HG03066 (cell line): ENCODE results near the gene C9orf152.
"Not testable (repeated sequence)": the region's sequence is repeated elsewhere in the genome, so short reads cannot be mapped to it uniquely, and the experiment has no call there.

Experiments used
- ATAC-seq: cut with Tn5 transposase; IDR thresholded peaks from one replicate; pipeline ENCODE4 v1.9.1; 2021; ENCODE audit warnings: low read depth; ENCODE audit not compliant: unreplicated experiment

C9orf152 gene, protein sequence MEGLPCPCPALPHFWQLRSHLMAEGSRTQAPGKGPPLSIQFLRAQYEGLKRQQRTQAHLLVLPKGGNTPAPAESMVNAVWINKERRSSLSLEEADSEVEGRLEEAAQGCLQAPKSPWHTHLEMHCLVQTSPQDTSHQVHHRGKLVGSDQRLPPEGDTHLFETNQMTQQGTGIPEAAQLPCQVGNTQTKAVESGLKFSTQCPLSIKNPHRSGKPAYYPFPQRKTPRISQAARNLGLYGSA

DNA sequence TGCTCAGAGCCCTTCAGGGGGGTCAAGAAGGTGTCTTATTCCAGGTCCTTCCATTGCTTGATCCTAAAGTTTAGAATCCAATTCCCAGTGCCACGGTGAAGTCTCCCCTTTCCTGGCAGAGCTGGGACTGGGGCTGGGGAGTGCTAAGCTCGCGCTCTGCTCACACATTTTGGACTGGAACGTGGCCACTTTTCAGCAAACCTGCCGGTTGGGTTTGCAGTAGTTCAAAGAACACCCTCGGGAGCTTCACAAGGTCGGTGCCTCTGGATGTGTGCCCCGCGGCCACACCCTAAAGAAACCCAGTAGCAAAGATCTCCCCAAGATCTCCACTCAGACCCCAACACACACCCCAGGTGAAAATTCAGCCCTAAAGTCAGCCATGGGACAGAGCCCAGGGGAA is at the start of gene C9orf152:
TSS of gene C9orf152 (minus strand) at position 129 of the 400 bp plus-strand sequence. CDS start 580 bp downstream, outside the sequence.
- no peak for ATAC-seq

DNA sequence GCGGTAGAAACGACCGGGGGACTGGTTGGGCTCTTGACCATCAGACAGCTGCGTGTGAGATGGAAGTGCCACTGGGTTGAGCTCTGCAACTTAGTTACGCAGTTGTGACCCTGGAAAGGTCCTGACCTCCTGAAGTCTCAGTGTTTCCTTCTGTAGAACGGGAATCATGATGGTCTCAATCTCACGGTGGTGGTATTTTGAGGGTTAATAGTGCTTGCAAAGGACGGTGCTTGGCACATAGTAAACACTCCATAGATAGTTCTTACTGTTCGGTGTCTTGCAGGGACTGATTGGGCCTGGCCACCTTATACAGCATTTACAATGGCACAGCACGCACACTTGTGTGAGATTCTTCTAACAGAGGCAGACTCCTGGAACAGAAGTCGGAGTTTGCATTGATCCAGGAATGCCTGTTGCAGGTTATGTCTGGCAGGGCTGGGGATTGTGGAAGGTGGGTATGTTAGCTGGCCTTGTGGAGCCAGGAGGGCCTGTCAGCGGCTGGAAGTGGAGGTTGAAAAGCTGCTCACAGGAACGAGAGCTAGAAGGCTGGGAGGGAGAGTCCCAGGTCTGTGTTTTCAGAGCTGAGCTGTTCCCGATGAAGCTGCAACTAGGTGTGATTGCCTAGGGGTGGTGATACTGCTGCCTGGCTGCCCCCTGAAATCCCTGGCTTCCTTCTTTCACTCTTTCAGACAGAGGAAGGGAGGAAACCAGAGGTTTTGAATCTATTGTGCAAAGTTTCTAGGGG is 49.3 kb upstream of the C9orf152 start:
- ATAC-seq, result peak; percentile 3

DNA sequence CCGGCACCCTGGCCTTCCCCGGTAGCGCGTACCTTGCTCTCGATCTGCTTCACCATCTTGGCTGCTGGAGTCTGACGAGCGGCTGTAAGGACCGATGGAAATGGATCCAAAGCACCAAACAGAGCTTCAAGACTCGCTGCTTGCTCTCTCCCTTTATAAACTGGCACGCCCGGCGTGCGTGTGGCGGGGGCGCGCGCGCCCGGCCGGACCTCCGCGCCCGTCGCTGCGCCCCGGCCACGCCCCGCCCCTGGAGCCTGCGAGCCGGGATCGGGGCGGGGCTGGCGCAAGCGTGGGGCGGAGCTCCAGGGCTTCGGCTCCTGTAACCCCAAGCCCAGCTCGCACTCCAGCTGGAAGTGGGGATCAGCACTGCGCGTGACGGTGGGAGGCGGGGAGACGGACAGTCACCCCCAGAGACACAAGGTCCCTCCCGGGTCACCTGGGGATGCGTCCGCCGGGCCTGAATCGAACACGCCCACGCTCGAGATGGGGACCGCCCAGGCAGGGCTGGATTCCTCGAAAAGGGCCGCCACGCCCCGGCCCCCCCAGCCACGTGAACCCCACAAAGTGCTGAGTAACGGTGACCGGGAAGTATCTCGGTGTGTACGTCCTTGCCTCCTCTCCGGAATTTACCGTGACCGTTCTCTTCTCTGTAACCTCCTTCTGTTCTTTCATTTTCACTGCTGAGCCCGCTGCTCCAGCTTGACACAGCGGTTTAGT is 48.6 kb upstream of the C9orf152 start, which contains the start of gene TXN:
TSS of gene TXN (minus strand) at position 128 of the 717 bp plus-strand sequence. CDS start at position 56, 72 bp downstream.
- ATAC-seq, result peak; percentile 61

DNA sequence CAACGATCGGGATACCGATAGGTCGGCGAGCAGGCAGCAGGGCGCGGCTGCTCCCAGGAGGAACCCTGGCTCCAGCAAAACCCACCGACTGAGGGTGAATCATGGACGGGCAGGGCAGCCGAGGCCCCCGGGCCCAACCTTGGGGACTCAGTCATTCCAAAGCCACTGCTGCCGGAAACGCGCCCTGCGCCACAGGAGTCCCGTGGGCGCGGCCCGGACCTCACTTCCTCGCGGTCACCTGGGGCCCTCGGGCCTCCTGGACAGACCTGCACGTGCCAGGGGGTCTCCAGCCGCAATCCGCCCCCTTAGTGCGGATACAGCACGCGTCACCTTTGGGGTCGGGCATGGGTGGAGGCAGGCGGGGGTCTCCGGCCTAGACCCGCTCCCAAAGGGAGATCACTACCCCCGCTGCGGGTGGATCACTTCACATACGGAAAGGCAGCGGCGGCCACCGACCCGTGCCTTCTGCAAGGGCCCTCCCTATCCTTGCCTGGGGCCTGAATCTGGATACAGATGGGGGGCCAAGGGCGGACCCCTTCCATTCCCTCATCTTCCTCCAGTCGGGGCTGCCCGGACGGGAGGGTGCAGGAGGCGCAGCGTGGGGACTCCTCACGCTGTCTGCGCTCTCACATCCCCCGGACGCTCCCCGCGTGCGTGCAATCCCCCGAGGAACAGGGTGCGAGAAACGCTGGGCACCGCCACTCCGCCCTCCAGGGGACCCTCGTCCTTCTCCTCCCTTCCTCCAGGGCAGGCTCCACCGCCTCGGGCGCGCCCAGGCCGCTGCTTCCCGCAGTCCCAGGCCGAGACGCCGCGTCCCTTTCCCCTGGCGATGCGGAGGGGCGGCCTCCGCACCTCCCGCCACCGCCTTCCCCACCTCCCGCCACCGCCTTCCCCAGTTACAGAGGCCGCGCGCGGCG is 47.8 kb upstream of the C9orf152 start:
- peak; percentile 27 for ATAC-seq

DNA sequence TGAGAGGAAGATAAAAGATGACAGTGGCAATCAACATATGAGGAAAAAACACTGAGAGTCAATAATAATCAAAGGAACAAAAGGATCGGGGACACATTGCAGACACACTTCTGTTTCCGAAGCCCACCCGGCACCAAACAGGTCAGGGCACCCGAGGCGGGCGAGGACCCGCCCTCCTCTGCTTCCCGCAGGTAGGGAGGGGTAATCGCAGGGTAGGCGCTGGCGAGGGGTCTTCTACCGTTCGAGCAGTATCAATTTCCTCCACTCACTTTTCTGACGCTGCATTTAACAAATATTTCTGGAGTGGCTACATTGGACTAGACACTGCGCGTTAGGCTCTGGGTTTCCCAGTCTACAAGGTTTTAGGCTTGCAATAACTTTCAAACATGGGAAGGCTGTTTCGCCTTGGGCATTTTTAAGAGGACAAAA is 47.1 kb upstream of the C9orf152 start:
- no peak for ATAC-seq

DNA sequence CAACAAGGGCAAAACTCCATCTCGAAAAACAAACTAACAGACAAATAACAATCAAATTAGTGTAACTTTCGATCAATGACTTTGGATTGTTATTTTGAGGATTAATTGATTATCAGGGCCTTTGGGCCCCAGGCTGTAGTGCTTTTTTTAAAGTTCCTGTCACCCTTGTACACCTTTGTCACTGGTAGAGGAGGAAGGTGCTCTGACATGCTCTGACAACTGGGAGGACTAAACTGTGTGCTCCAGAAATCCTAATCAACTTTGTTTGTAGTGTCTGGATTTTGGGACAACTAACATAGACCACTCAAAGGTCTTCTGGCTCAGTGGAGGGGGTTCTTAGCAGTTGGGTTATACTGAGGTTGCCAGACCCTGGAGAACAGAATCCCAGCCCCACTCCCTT is 46.5 kb upstream of the C9orf152 start:
- no peak for ATAC-seq

DNA sequence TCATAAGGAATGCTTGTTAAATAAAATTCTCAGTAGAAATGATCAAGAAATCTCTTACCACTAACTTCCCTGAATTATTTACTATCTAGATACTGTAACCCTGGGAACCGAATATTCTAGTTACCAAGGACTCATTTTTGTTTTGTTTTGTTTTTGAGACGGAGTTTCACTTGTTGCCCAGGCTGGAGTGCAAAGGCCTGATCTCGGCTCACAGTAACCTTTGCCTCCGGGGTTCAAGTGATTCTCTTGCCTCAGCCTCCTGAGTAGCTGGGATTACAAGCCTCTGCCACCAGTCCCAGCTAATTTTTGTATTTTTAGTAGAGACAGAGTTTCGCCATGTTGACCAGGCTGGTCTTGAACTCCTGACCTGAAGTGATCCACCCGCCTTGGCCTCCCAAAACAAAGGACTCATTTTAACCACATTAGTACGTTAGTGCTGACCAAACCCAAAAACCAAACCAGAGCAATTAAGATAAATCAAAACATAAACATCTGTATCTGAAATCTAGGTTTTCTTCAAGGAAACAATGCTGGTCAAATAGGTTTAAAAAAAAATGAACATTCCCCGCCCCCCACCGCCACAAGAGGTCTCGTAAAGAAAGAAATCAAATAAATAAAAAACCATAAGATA is 44.7 kb upstream of the C9orf152 start:
- no peak for ATAC-seq

DNA sequence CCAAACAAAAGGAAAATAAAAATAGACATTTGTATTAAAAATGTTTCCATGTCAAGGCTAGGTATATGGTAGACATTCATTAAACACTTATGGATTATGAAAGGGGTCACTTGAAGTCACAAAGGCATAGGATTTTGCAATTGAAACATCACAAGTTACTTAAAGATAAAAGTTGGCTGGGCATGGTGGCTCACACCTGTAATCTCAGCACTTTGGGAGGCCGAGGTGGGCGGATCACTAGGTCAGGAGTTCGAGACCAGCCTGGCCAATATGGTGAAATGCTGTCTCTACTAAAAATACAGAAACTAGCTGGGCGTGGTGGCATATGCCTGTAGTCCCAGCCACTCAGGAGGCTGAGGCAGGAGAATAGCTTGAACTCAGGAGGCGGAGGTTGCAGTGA is 43.8 kb upstream of the C9orf152 start:
- ATAC-seq, result not testable (repeated sequence)

DNA sequence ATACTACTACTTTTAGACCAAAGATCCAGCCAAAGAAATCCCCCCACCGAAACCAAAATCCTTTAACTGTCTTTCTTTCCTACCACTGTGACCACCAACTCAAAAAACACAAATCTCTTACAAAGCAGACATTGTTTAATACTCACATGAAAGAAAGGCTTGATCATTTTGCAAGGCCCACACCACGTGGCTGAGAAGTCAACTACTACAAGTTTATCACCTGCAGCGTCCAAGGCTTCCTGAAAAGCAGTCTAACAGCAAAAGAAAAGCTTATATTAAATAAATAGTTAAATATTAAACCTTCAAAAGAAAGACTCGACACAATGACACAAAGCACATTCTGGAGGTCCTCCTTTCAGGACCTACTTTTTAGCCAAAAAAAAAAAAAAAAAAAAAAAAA is 43.3 kb upstream of the C9orf152 start:
- no peak for ATAC-seq

DNA sequence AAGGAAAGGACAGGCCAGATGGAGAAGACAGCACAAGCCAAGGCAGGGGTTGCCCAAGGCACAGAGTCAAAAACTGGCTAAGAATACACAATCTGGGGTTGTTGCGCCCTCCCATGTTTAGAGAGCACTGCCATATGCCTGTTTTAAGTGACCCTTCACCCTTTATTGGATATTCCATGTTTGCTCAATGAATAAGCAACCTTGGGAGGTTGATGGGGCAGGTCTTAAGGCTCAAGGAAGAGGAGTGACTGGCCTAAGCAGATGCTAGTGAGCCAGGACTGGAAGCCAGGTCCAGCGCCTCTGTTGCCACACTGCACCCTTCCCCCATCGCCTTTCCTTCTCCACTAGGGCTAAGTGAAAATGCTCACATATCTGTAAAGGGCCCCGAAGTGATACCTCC is 41.6 kb upstream of the C9orf152 start:
- ATAC-seq, result no peak

DNA sequence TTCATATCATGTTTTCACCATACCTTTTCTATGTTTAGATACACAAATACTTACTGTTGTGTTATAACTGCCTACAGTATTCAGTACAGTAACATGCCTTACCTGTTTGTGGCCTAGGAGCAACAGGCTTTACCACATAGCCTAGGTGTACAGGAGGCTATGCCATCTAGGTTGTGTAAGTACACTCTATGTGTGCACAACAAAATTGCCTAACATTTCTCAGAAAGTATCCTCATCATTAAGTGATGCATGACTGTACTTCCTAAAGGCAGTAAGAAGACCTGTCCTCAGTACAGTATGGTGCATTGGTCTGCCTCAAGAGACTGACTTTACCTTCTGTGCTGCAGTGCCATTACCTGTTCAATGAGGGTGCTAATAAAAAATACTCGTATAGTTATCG is 40.4 kb upstream of the C9orf152 start:
- ATAC-seq, result no peak

DNA sequence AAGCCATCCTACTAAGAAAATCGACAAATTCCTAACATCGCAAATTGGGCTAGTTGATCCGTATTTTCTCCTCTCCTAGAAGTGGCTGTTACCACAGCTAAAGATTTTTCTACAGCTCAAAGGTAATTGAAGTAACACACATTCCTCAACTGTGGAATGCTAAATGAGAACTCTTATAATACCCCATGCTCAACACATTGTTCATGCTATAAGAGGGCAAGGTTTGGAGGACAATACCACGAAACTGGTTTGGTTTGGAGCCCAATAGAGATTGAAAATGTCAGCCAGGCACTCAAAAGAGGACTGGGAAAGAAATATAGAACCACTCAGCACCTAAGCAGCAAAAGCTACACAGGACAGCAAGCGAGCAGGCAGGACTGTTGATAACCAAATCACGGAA is 38.3 kb upstream of the C9orf152 start:
- ATAC-seq, result no peak

DNA sequence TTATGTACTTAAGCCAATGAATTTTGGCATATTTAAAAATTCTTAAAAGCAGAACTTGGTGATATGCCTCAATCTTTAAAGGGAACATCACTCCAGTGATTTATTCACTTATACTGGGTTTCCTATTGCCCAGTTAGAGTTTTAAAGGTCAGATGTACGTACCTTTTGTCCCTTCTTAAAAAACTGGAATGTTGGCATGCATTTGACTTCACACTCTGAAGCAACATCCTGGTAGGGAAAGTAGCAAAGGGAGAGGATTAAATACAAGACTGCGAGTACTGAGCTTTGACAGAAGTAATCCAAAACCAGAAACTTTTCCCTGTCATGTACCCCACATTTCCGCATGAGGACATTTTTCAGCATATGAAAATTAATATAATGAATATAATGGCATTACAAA is 36.7 kb upstream of the C9orf152 start:
- ATAC-seq, result no peak

DNA sequence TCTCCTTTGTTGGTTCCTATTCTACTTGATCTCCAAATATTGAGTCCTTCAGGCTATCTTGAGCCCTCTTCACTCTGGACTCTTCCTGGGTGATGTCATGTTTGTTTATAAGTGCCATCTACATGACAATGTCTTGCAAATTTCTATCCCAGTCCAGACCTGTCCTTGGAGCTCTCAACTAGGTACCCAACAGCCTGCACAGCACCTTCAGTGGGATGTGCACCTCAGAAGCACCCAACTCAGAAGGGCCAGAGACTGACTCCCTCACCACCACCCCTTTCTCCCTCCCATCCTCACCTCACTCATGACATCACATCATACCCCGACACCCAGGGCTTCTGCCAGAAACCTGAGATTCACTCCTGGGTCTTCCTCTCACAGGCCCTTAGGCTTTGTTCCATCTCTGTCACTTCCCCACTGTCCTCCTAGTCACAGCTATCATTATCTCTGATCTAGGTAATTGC is 33.9 kb upstream of the C9orf152 start:
- no peak for ATAC-seq

DNA sequence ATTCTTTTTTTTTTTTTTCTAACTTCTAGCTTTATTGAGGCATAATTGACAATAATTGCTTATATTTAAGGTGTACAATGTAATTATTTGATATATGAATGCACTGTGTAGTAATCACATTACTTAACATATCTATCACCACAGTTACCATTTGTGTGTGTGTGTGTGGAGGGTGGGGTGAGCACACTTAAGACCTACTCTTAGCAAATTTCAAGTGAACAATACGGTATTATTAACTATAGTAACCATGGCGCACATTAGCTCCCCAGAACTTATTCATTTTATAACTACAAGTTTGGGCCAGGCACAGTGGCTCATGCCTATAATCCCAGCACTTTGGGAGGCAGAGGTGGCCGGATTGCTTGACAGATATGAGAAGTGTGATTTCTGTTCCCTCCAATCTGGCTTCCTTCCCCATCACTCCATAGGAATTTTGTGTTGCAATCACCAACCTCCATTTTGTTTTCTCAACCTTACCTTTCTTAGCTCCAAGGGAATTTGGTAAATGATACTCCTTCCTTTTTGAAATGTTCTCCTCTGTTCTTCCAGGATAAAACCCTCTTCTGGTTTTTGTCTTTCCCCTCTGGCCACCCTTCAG is 33.4 kb upstream of the C9orf152 start:
- no peak for ATAC-seq

DNA sequence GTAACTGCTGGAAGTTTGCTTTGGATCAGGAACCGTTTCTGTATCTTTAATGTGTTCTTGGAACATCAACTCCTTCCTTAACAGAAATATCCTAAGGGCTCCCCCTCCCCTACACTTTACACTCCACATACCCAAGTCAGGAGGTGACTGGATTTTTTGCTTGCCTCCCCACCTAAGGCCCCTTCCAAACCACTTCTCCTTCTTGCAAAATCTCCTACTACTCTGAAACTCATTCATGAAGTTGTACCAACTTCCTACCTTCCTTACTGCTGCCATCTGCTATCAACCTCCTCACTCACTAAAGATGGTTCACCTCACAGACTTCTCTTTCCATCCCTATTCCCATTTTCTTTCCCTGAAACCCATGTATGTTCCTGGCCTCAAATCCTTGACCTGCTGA is 32.2 kb upstream of the C9orf152 start:
- ATAC-seq, result no peak

DNA sequence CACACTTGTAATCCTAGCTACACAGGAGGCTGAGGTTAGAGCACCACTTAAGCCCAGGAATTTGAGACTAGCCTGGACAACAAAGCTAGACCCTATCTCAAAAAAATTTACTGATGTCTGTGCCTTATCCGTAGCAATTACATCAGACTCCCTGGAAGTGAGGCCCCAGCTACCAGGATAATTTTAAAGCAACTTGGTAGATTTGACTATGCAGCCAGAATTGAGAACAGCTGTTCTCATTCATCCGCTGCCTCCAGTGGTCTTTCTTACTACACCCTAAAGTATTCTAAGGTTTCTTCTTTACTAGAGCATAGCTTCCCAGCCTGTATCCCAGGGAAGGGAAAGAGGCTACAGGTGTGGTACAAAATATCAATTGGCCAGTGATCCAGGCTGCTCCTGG is 20.4 kb upstream of the C9orf152 start:
- ATAC-seq, result no peak

DNA sequence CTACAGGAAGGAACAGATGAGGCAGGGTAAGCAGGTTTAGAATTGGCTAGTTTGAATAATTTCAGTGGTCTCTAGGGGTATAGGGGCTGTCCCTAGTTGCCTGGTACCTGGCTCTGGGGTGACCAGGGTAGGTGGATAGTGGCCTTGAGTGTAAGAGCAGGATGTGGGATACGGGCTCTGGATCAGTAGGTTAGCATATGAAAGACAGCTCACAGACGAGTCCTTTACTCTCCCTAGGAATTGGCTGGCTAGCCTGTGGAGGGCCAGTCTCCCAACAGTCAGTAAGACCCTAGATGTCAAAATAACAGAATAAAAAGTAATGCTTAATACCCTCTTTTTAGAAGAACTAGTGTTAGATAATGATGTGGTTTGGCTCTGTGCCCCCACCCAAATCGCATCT is 16.6 kb upstream of the C9orf152 start:
- ATAC-seq, result no peak

DNA sequence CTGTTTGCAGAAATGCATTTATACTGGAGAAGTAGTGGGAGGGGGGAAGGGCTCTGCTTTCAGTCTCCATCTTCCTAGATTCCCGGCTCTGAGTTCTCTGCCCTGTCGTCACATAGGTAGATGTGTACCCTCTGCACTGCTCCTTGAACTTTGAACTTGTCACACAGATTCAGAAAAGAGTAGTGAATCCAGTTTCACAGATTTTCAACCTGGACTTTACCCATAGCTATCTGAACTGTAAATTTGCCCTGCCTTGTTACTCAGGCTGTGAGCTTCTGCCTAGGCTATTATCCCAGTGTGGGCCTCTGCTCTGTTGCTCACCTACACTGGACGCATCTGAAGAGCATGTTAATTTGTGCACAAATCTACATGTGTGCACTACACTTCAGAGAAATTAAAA is 12.8 kb upstream of the C9orf152 start:
- ATAC-seq, result no peak
